ENCODE data around the gene P4HA2. TPM values are rescaled to one million over a fixed set of nuclear protein-coding genes. Genes with fewer than 3 reads are reported as not detected.

Gene P4HA2
- total and polyA plus RNA-seq, 2 of the 8 experiments (the other 6 are each of a cell fraction or from before 2014, with no cell fraction given) = 7.4 to 9.3 TPM

DNA sequence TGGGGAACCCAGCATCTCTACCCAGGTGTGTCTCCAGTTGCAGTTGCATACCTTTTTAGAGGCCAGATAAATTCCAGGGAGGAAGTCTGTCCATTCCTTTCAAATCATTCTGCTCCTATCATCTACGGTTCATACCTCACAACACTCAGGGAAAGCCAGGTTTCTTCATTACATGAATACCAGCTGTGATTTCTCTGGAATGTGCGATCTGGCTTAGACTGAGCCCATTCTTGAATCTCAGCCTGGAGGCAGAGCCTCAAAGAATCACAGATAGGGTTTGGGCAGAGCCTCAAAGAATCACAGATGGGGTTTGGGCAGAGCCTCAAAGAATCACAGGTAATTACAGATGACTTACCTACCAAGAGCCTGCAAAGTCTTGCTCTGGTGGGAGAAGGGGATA lies 7.2 kb downstream of the P4HA2 start:
- no peak overlapping the region for H3K4me2 ChIP-seq (ENCODE audit: insufficient read depth in 1 of 2, low read depth in 2 of 2, low read length in 2 of 2)
- no peak overlapping the region for H4K5ac ChIP-seq (ENCODE audit: insufficient read length, low read depth, low read length)
- no peak overlapping the region for H3K27ac ChIP-seq (ENCODE audit: low read depth, low read length)
- no peaks in the 10 kb centered on the region for H3K23me2 ChIP-seq (ENCODE audit: low read depth, low read length)
- H3K79me2 ChIP-seq (ENCODE audit: control insufficient read depth in 1 of 2, insufficient read depth in 2 of 2, low read length in 2 of 2) = no peaks in the 10 kb centered on the region
- no peak overlapping the region for H2BK20ac ChIP-seq (ENCODE audit: low read length)
- no peak overlapping the region for H3K23ac ChIP-seq (ENCODE audit: insufficient read length)
- WGBS, 2 experiments (ENCODE audit: extremely low coverage in 1 of 2, insufficient coverage in 1 of 2, insufficient read length in 1 of 2, insufficient replicate concordance in 2 of 2, low coverage in 1 of 2, low lambda C conversion rate in 2 of 2, missing lambda C conversion rate in 1 of 2) = 94% methylated on average over 2 of the region's 2 CpGs; no CpG with 5 or more reads in 1 of the 2 experiments
- H4K8ac ChIP-seq (ENCODE audit: extremely low read depth, insufficient read depth, low read length) = no peak overlapping the region
- no peak overlapping the region for H4K91ac ChIP-seq (replicated peaks; ENCODE audit: insufficient read length, low read length)
- no peak overlapping the region for H2BK12ac ChIP-seq (ENCODE audit: low read depth, low read length)
- H2BK15ac ChIP-seq (ENCODE audit: low read length) = no peak overlapping the region
- ChIA-PET CTCF (ENCODE audit: partially characterized antibody) (interaction anchor here (0.8 to 2.0 kb wide), 5 partner anchors 8 to 52 kb away, joined by 3 to 8 read pairs (median 3); no protein-coding TSS in a partner anchor), POLR2A (ENCODE audit: partially characterized antibody) (no interaction called here)
- no peaks in the 10 kb centered on the region for H3K9me3 ChIP-seq (ENCODE audit: insufficient read depth in 2 of 2, low read depth in 1 of 2, low read length in 1 of 2)
- H3K27me3 ChIP-seq (replicated peaks in 1 of 4; ENCODE audit: control insufficient read depth in 3 of 4, extremely low read depth in 1 of 4, insufficient read depth in 3 of 4, low read length in 3 of 4) = peaks cover 0 to under 1% (median 0%) of the 10 kb centered on the region in 4 experiments; a peak in 2 of 7 replicates
- no peak for TF ChIP-seq FOSL1 (IDR thresholded peaks at IDR 0.05; ENCODE audit: insufficient read depth, low read depth, low read length)
- DNase-seq (ENCODE audit: low read depth in 1 of 2, low spot score in 2 of 2) (no peak), FAIRE-seq (no peak)
- H3K18ac ChIP-seq (ENCODE audit: extremely low read depth, low read length) = no peak overlapping the region
- H3K36me3 ChIP-seq (ENCODE audit: control insufficient read depth in 2 of 4, insufficient read depth in 4 of 4, low read length in 3 of 4) = no peaks in the 10 kb centered on the region
- H3K56ac ChIP-seq (replicated peaks; ENCODE audit: insufficient read length, low read depth, low read length) = no peak overlapping the region
- no peak overlapping the region for H2AK5ac ChIP-seq (ENCODE audit: low read depth, low read length)
- no peaks in the 10 kb centered on the region; the same call in 1 of the 2 replicates for H3K79me1 ChIP-seq (ENCODE audit: low read depth, low read length)
- peaks cover 0 to 1% of the 10 kb centered on the region in 2 experiments for H4K20me1 ChIP-seq (replicated peaks in 1 of 2; ENCODE audit: control insufficient read depth in 1 of 2, insufficient read depth in 2 of 2, low read length in 2 of 2)
- H3K4me3 ChIP-seq (ENCODE audit: extremely low read depth in 1 of 4, insufficient read depth in 2 of 4, low read depth in 3 of 4, low read length in 4 of 4) = no peak overlapping the region
- no peaks in the 10 kb centered on the region; a peak in 1 of 7 replicates for H3K4me1 ChIP-seq (replicated peaks in 1 of 4; ENCODE audit: control insufficient read depth in 3 of 4, insufficient read depth in 4 of 4, low read length in 3 of 4)
- H2AFZ ChIP-seq (ENCODE audit: low read length) = no peak overlapping the region
- no peak overlapping the region for H3K9ac ChIP-seq (replicated peaks in 1 of 4; ENCODE audit: extremely low read depth in 1 of 4, low read depth in 3 of 4, low read length in 3 of 4)
- no peak overlapping the region for H3K14ac ChIP-seq (ENCODE audit: insufficient read length)
- no peak overlapping the region for H2BK5ac ChIP-seq (ENCODE audit: low read depth, low read length)
- H2BK120ac ChIP-seq (replicated peaks; ENCODE audit: low read depth, low read length) = no peak overlapping the region
- H3K4ac ChIP-seq (replicated peaks; ENCODE audit: insufficient read length, low read depth, low read length) = no peak overlapping the region

Data from H1 (cell line).